ENCODE results near the gene HMGCLL1.

The HMGCLL1 gene

GRCh38 chr6:55578537-55579363 lies at the start of gene HMGCLL1:
TSS of gene HMGCLL1 (minus strand) at chr6:55579192. CDS start at chr6:55579055, 137 bp downstream.
- peak; percentile 89 for DNase-seq

GRCh38 chr6:55621993-55622392 lies 43.0 kb upstream of the HMGCLL1 start:
- no peak for DNase-seq

GRCh38 chr6:55621244-55621643 lies 42.3 kb upstream of the HMGCLL1 start:
- DNase-seq, result no peak

- no peak for DNase-seq
These were observed 38.3 kb upstream of the HMGCLL1 start for GRCh38 chr6:55617272-55617671.

- DNase-seq, result no peak
These were observed 25.0 kb upstream of the HMGCLL1 start for GRCh38 chr6:55604021-55604420.

- no peak for DNase-seq
These were observed 22.1 kb upstream of the HMGCLL1 start for GRCh38 chr6:55601120-55601519.

GRCh38 chr6:55594442-55594841 lies 15.4 kb upstream of the HMGCLL1 start:
- DNase-seq, result no peak

GRCh38 chr6:55584654-55585354 lies 5.8 kb upstream of the HMGCLL1 start:
- no peak for DNase-seq

- no peak for DNase-seq
These were observed 2.2 kb downstream of the HMGCLL1 start for GRCh38 chr6:55576811-55577210.

GRCh38 chr6:55574556-55574955 lies 4.4 kb downstream of the HMGCLL1 start:
- no peak for DNase-seq

- DNase-seq, result no peak
These were observed 9.4 kb downstream of the HMGCLL1 start for GRCh38 chr6:55569638-55570037.

- no peak for DNase-seq
These were observed 10.1 kb downstream of the HMGCLL1 start for GRCh38 chr6:55568808-55569439.

GRCh38 chr6:55567558-55567957 lies 11.4 kb downstream of the HMGCLL1 start:
- DNase-seq, result no peak

- no peak for DNase-seq
These were observed 12.8 kb downstream of the HMGCLL1 start for GRCh38 chr6:55566036-55566710.

GRCh38 chr6:55562318-55562717 lies 16.7 kb downstream of the HMGCLL1 start:
- no peak for DNase-seq

- DNase-seq, result no peak
These were observed 18.6 kb downstream of the HMGCLL1 start for GRCh38 chr6:55560290-55560885.

GRCh38 chr6:55557146-55557545 lies 21.8 kb downstream of the HMGCLL1 start:
- no peak for DNase-seq

GRCh38 chr6:55545791-55546190 lies 33.2 kb downstream of the HMGCLL1 start:
- no peak for DNase-seq

GRCh38 chr6:55543633-55544309 lies 35.2 kb downstream of the HMGCLL1 start:
- no peak for DNase-seq

GRCh38 chr6:55541024-55541423 lies 38.0 kb downstream of the HMGCLL1 start:
- no peak for DNase-seq

- DNase-seq, result no peak
These were observed 42.5 kb downstream of the HMGCLL1 start for GRCh38 chr6:55536391-55536956.

- DNase-seq, result no peak
These were observed 47.5 kb downstream of the HMGCLL1 start for GRCh38 chr6:55531496-55531895.

Data from retina (tissue), 1 donor.